CD14-positive monocyte (primary cell): Measurements from ENCODE around the gene URI1. TPM values are rescaled to one million over a fixed set of nuclear protein-coding genes. Genes with fewer than 3 reads are reported as not detected.

Experiments used
- DNase-seq, 3 donors: peaks; one replicate each; pipeline ENCODE4 v3.0.0-alpha.2; 2011 to 2022
- H2AFZ ChIP-seq: 2 replicates; pipeline ENCODE4 v1.6.0; 2012; ENCODE audit warnings: mild to moderate bottlenecking, low read depth, low read length, inconsistent platforms; ENCODE audit not compliant: insufficient read depth, poor library complexity, severe bottlenecking
- H3K27ac ChIP-seq, 2 donors: 1 replicate in 1 of 2; 2 replicates in 1 of 2; pipeline ENCODE4 v1.5.1; 2012 to 2013; ENCODE audit warnings: low read length in 2 of 2, control low read depth in 1 of 2, inconsistent platforms in 1 of 2, low read depth in 1 of 2, mild to moderate bottlenecking in 1 of 2
- H3K27me3 ChIP-seq, 2 donors: one replicate each; pipeline versions ENCODE4 v1.6.0 to v1.6.1; 2011 to 2013; ENCODE audit warnings: low read length in 2 of 2; ENCODE audit not compliant: control insufficient read depth in 2 of 2, insufficient read depth in 2 of 2
- H3K36me3 ChIP-seq, 2 donors: replicated peaks in 1 of 2; 1 replicate in 1 of 2; 2 replicates in 1 of 2; pipeline versions ENCODE4 v1.5.1 to v1.6.1; 2012 to 2013; ENCODE audit warnings: low read length in 2 of 2, control low read depth in 1 of 2, inconsistent platforms in 1 of 2, mild to moderate bottlenecking in 1 of 2; ENCODE audit not compliant: insufficient read depth in 2 of 2, control insufficient read depth in 1 of 2
- H3K4me1 ChIP-seq, 2 donors: 1 replicate in 1 of 2; 2 replicates in 1 of 2; pipeline versions ENCODE4 v1.5.1 to v1.6.1; 2012 to 2013; ENCODE audit warnings: low read length in 2 of 2, control low read depth in 1 of 2, inconsistent platforms in 1 of 2, mild to moderate bottlenecking in 1 of 2, moderate library complexity in 1 of 2; ENCODE audit not compliant: insufficient read depth in 2 of 2, control insufficient read depth in 1 of 2
- H3K4me2 ChIP-seq: replicated peaks from 2 replicates; pipeline ENCODE3; 2012; ENCODE audit warnings: low read length, moderate library complexity, mild to moderate bottlenecking; ENCODE audit not compliant: poor library complexity, severe bottlenecking; ENCODE audit errors: extremely low read depth
- H3K4me3 ChIP-seq, 3 experiments: fragments of 200-600 bp in 1 of 3; sonication (generic) in 1 of 3; replicated peaks in 1 of 3; 1 replicate in 2 of 3; 2 replicates in 1 of 3; pipeline ENCODE4 v1.5.1; 2011 to 2013; ENCODE audit warnings: low read length in 3 of 3, mild to moderate bottlenecking in 3 of 3, control low read depth in 2 of 3, low read depth in 2 of 3, inconsistent platforms in 1 of 3, moderate library complexity in 1 of 3
- H3K79me2 ChIP-seq: 2 replicates; pipeline ENCODE4 v1.6.0; 2012; ENCODE audit warnings: mild to moderate bottlenecking, control low read depth, inconsistent platforms, low read length, moderate library complexity; ENCODE audit not compliant: insufficient read depth
- H3K9ac ChIP-seq: 2 replicates; pipeline ENCODE4 v1.6.0; 2017; ENCODE audit warnings: low read length, mild to moderate bottlenecking; ENCODE audit not compliant: insufficient read depth, poor library complexity, severe bottlenecking
- H3K9me3 ChIP-seq, 2 donors: replicated peaks in 1 of 2; 1 replicate in 1 of 2; 2 replicates in 1 of 2; pipeline versions ENCODE4 v1.5.1 to v1.6.1; 2012 to 2013; ENCODE audit warnings: low read length in 2 of 2, control low read depth in 1 of 2; ENCODE audit not compliant: control insufficient read depth in 1 of 2, insufficient read depth in 1 of 2
- H4K20me1 ChIP-seq: 2 replicates; pipeline ENCODE4 v1.6.0; 2012; ENCODE audit warnings: mild to moderate bottlenecking, low read length, control low read depth, moderate library complexity; ENCODE audit not compliant: insufficient read depth
- H3K27ac Mint-ChIP-seq, 7 donors: one replicate each; pipeline ENCODE4 v1.8.0; 2020; ENCODE audit warnings: mild to moderate bottlenecking in 7 of 7, mixed read lengths in 7 of 7, moderate library complexity in 6 of 7, inconsistent platforms in 2 of 7
- H3K27me3 Mint-ChIP-seq, 3 donors: one replicate each; pipeline ENCODE4 v1.8.0; 2021 to 2022; ENCODE audit warnings: low read depth in 3 of 3, mild to moderate bottlenecking in 3 of 3, mixed read lengths in 3 of 3, moderate library complexity in 3 of 3, inconsistent platforms in 1 of 3
- H3K36me3 Mint-ChIP-seq, 2 donors: one replicate each; pipeline ENCODE4 v1.8.0; 2020; ENCODE audit warnings: mixed read lengths in 2 of 2, inconsistent platforms in 1 of 2, mild to moderate bottlenecking in 1 of 2
- H3K4me1 Mint-ChIP-seq: one replicate; pipeline ENCODE4 v1.8.0; 2020; ENCODE audit warnings: mild to moderate bottlenecking, mixed read lengths
- H3K4me3 Mint-ChIP-seq, 2 donors: one replicate each; pipeline ENCODE4 v1.8.0; 2020; ENCODE audit warnings: mild to moderate bottlenecking in 2 of 2, mixed read lengths in 2 of 2, moderate library complexity in 1 of 2
- H3K9me3 Mint-ChIP-seq, 7 donors: one replicate each; pipeline ENCODE4 v1.8.0; 2020 to 2022; ENCODE audit warnings: mixed read lengths in 7 of 7, mild to moderate bottlenecking in 6 of 7, moderate library complexity in 6 of 7, inconsistent platforms in 2 of 7
- CTCF ChIP-seq: fragments of 200-600 bp; IDR thresholded peaks from one replicate; pipeline ENCODE4 v1.8.0; 2022; ENCODE audit warnings: antibody characterized with exemption, mild to moderate bottlenecking
- WGBS: methylation state at CpG from one replicate; pipeline ENCODE4 v1.1.5; 2013; ENCODE audit warnings: missing lambda C conversion rate; ENCODE audit not compliant: insufficient coverage; 5-methylcytosine and 5-hydroxymethylcytosine counted together
- intact Hi-C, 2 donors: fragments of 100-400 bp; cut with micrococcal nuclease; formaldehyde crosslinking; loops; one replicate each; pipeline versions ENCODE4 v1.15.0 to v1.15.1; 2023
- polyA plus RNA-seq, 3 donors: library from polyadenylated mRNA; depleted of rRNA in 1 of 3; unstranded in 2 of 3; stranded (reverse) in 1 of 3; fragments of 300-500 nt in 2 of 3; fragments of >200 nt in 1 of 3; fragmentation: Illumina TruSeq in 2 of 3; gene quantifications; 1 replicate in 2 of 3; 2 replicates in 1 of 3; pipeline ENCODE4 v1.2.3, GENCODE V29; 2012 to 2021

URI1 gene
- polyA plus RNA-seq, 3 donors = 5.3 to 19.3 (median 9.7) TPM

GRCh38 chr19:29988351-29988750 is 46.3 kb downstream of the URI1 start:
- H3K27ac ChIP-seq = no peak overlapping the region
- DNase-seq = no peak
- H3K4me1 ChIP-seq = no peaks in the 10 kb centered on the region
- intact Hi-C loops = no loop called here
- no peak overlapping the region for H3K4me3 Mint-ChIP-seq
- H3K9ac ChIP-seq = no peak overlapping the region
- H3K79me2 ChIP-seq = peaks cover 29% of the 10 kb centered on the region
- H3K4me2 ChIP-seq = no peak overlapping the region
- no peaks in the 10 kb centered on the region for H3K4me1 Mint-ChIP-seq
- H3K27ac Mint-ChIP-seq = no peak overlapping the region
- peaks cover 0 to 5% of the 10 kb centered on the region in 2 donors for H3K9me3 ChIP-seq
- peaks cover 7% of the 10 kb centered on the region for H4K20me1 ChIP-seq
- no peaks in the 10 kb centered on the region for H3K27me3 Mint-ChIP-seq
- H2AFZ ChIP-seq = no peak overlapping the region
- H3K27me3 ChIP-seq = no peaks in the 10 kb centered on the region
- WGBS = 100% methylated on average over 3 of the region's 9 CpGs
- H3K36me3 ChIP-seq = peaks cover 18 to 62% of the 10 kb centered on the region in 2 donors
- TF ChIP-seq CTCF = no peak
- no peak overlapping the region for H3K4me3 ChIP-seq
- peaks cover 5 to 15% (median 12%) of the 10 kb centered on the region in 7 donors for H3K9me3 Mint-ChIP-seq
- peaks cover 37 to 66% of the 10 kb centered on the region in 2 donors for H3K36me3 Mint-ChIP-seq

DNA sequence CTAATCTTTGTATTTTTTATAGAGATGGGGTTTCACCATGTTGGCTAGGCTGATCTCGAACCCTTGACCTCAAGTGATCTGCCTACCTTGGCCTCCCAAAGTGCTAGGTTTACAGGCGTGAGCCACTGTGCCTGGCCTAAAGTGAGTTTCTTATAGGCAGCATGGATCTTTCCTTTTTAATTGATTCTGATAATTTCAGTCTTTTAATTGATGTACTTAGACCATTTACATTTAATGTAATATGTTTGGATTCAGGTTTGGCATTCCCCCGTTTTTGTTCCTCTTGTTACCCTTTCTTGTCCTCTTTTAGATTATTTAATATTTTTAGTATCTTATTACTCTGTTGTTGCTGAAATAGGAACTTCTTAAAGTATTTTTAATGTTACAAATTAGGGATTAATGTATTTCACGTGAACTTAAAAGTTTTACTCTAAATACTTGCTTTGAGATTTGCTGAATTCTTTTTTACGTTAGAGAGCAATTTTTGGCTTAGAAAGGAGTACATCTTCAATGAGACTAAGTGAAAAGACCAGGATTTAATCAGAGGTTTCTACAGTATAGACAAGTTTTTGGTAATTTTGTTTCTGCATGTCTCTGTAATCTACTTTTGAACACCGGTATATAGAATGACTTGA is 50.3 kb downstream of the URI1 start:
- Mint-ChIP-seq H3K27me3 (no peaks in the 10 kb centered on the region), H3K36me3 (peaks cover 55 to 88% of the 10 kb centered on the region in 2 donors), H3K9me3 (peaks cover 11 to 35% (median 19%) of the 10 kb centered on the region in 7 donors), H3K4me3 (no peak overlapping the region), H3K4me1 (no peaks in the 10 kb centered on the region), H3K27ac (no peak overlapping the region)
- Histone ChIP-seq H3K4me2 (no peak overlapping the region), H3K9me3 (peaks cover 0 to 9% of the 10 kb centered on the region in 2 donors), H3K4me1 (no peaks in the 10 kb centered on the region), H3K4me3 (no peak overlapping the region), H3K36me3 (peaks cover 12 to 64% of the 10 kb centered on the region in 2 donors), H4K20me1 (no peaks in the 10 kb centered on the region), H3K27me3 (no peaks in the 10 kb centered on the region), H2AFZ (no peak overlapping the region), H3K79me2 (peaks cover 10% of the 10 kb centered on the region), H3K9ac (no peak overlapping the region), H3K27ac (no peak overlapping the region)
- DNase-seq = no peak
- intact Hi-C loops = no loop called here
- no CpG with 5 or more reads among the region's 6 CpGs for WGBS
- no peak for TF ChIP-seq CTCF
